ENCODE measurements around the gene YIPF3. TPM values are rescaled to one million over a fixed set of nuclear protein-coding genes. Genes with fewer than 3 reads are reported as not detected.
"Not testable (repeated sequence)": the region's sequence is repeated elsewhere in the genome, so short reads cannot be mapped to it uniquely, and the experiment has no call there.

YIPF3 gene
- total and polyA plus RNA-seq, 8 donors = 18.7 to 107 (median 59.6) TPM

GRCh38 chr6:43544461-43544860, 27.7 kb upstream of the YIPF3 start:
- intact Hi-C loops (cut with DNase I; ENCODE audit: low total_unique reads) = no loop called here

GRCh38 chr6:43541774-43542471, 25.2 kb upstream of the YIPF3 start:
- no peaks in the 10 kb centered on the region for H3K4me1 ChIP-seq
- TF ChIP-seq POLR2AphosphoS5 (IDR thresholded peaks at IDR 0.05) (no peak), POLR2A (IDR thresholded peaks at IDR 0.05) (no peak), EP300 (IDR thresholded peaks at IDR 0.05) (no peak), CTCF (IDR thresholded peaks at IDR 0.05) (no peak)
- no peak for DNase-seq
- no peak overlapping the region for H3K4me3 ChIP-seq
- no peaks in the 10 kb centered on the region for H3K9me3 ChIP-seq
- intact Hi-C loops (cut with DNase I; ENCODE audit: low total_unique reads) = no loop called here
- H3K36me3 ChIP-seq = peaks cover 49 to 96% (median 95%) of the 10 kb centered on the region in 4 donors
- WGBS, 5 donors = 94 to 96% (median 95%) methylated on average over 8 of the region's 8 CpGs
- H3K27me3 ChIP-seq = no peaks in the 10 kb centered on the region
- no peak overlapping the region for H3K27ac ChIP-seq

More at GRCh38 chr6:43544461-43544860, 27.7 kb upstream of the YIPF3 start:
- no peak for DNase-seq
- Histone ChIP-seq H3K27me3 (no peaks in the 10 kb centered on the region), H3K4me1 (no peaks in the 10 kb centered on the region), H3K9me3 (no peaks in the 10 kb centered on the region), H3K4me3 (no peak overlapping the region), H3K36me3 (peaks cover 55 to 100% (median 99%) of the 10 kb centered on the region in 4 donors), H3K27ac (no peak overlapping the region)
- 53 to 74% (median 58%) methylated on average over 4 of the region's 4 CpGs for WGBS, 5 donors
- TF ChIP-seq POLR2AphosphoS5 (IDR thresholded peaks at IDR 0.05) = no peak
- TF ChIP-seq EP300 (IDR thresholded peaks at IDR 0.05) = no peak
- no peak for TF ChIP-seq POLR2A (IDR thresholded peaks at IDR 0.05)
- TF ChIP-seq CTCF (IDR thresholded peaks at IDR 0.05) = no peak

GRCh38 chr6:43540507-43540906, 23.8 kb upstream of the YIPF3 start:
- Histone ChIP-seq H3K4me1 (no peaks in the 10 kb centered on the region), H3K36me3 (peaks cover 45 to 93% (median 92%) of the 10 kb centered on the region in 4 donors), H3K4me3 (no peak overlapping the region), H3K27me3 (no peaks in the 10 kb centered on the region), H3K27ac (no peak overlapping the region), H3K9me3 (no peaks in the 10 kb centered on the region)
- intact Hi-C loops (cut with DNase I; ENCODE audit: low total_unique reads) = no loop called here
- DNase-seq = no peak
- no peak for TF ChIP-seq CTCF (IDR thresholded peaks at IDR 0.05)
- TF ChIP-seq POLR2A (IDR thresholded peaks at IDR 0.05) = no peak
- TF ChIP-seq EP300 (IDR thresholded peaks at IDR 0.05) = no peak
- TF ChIP-seq POLR2AphosphoS5 (IDR thresholded peaks at IDR 0.05) = no peak
- 92 to 97% (median 97%) methylated on average over 5 of the region's 5 CpGs for WGBS, 5 donors

DNA sequence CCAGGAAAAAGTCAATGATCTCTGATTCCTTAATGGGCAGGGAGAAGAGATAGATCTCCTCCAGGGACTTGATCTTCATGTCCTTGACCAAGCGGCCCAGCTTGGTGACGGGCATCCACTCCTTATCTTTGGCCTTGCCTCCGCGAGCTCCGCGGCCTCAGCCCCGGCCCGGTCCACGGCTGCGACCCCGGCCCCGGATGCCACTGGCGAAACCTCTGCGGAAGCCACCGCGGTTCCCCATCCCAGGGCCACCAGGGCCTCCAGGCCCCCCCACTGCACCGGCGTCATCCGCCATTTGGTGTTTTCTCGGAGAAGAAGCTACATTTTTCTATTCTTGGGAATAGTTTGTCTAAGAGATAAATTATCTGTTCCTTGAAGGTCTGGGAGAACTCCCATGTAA, 22.7 kb upstream of the YIPF3 start:
- WGBS, 5 donors = 96 to 98% (median 97%) methylated on average over 20 of the region's 20 CpGs
- H3K36me3 ChIP-seq = peaks cover 38 to 91% (median 91%) of the 10 kb centered on the region in 4 donors

GRCh38 chr6:43538986-43539385, 22.3 kb upstream of the YIPF3 start:
- H3K9me3 ChIP-seq; H3K4me3 ChIP-seq; intact Hi-C loops (cut with DNase I; ENCODE audit: low total_unique reads); H3K27me3 ChIP-seq; H3K4me1 ChIP-seq; DNase-seq; H3K27ac ChIP-seq: not testable (repeated sequence)
- WGBS, 5 donors = 96 to 100% (median 99%) methylated on average over 2 to 15 of the region's 17 CpGs
- peaks cover 35 to 91% (median 90%) of the 10 kb centered on the region in 4 donors for H3K36me3 ChIP-seq

More for the DNA sequence above, 22.7 kb upstream of the YIPF3 start:
- H3K27ac ChIP-seq; H3K27me3 ChIP-seq; H3K4me3 ChIP-seq; intact Hi-C loops (cut with DNase I; ENCODE audit: low total_unique reads); DNase-seq; H3K9me3 ChIP-seq; H3K4me1 ChIP-seq: not testable (repeated sequence)
